HG03558 (cell line): ENCODE results near the gene IRAK2.
"Not testable (repeated sequence)": the region's sequence is repeated elsewhere in the genome, so short reads cannot be mapped to it uniquely, and the experiment has no call there.

Experiments
- ATAC-seq: cut with Tn5 transposase; IDR thresholded peaks from one replicate; pipeline ENCODE4 v1.9.1; 2021; ENCODE audit warnings: moderate number of reproducible peaks; ENCODE audit not compliant: unreplicated experiment; ENCODE audit errors: extremely low read depth

The IRAK2 gene

DNA sequence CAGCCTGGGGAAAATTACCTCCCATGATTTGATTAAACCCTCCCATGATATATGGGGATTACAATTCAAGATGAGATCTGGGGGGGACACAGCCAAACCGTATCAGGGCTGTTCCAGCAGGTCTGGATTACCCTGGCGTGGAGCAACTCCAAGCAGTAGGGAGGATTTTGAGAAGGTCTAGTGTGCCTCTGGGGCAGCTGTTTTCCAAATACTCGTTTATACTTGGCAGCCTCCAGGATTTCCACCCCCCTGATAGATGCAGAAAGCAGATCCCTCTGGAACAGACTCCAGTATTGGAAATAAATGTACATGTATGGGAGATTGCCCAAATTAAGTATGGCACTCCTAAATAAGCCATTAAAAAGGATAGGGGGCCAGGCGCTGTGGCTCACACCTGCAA, 7.7 kb upstream of the IRAK2 start:
- ATAC-seq, result no peak

DNA sequence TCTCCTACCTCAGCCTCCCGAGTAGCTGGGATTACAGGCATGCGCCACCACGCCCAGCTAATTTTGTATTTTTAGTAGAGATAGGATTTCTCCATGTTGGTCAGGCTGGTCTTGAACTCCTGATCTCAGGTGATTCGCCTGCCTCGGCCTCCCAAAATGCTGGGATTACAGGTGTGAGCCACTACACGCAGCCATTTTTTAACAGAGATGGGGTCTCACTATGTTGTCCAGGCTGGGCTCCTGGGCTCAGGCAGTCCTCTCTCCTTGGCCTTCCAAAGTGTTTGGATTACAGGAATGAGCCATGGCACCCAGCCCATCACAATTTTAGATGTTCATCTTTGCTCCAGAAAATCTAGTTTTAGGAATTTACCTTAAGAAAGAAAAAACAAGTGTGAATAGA, 6.2 kb upstream of the IRAK2 start:
- ATAC-seq, result not testable (repeated sequence)

DNA sequence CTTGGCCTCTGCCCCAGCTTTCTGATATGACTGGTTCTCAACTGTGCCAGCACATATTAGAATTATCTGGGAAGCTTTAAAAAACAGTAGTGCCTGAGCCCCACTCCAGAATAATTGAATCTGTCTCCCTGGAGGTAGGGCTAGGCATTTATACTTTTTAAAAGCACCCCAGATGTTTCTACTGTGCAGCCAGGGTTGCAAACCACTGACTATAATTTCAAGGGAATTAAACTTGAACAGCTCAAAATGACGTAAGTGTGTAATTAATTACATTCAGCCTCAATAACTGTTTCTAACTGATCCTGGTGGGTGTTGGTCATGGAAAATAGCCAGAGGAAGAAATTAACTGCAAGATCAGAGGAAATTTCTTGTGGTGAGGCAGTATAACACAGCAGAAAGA, 4.4 kb upstream of the IRAK2 start:
- ATAC-seq, result no peak

DNA sequence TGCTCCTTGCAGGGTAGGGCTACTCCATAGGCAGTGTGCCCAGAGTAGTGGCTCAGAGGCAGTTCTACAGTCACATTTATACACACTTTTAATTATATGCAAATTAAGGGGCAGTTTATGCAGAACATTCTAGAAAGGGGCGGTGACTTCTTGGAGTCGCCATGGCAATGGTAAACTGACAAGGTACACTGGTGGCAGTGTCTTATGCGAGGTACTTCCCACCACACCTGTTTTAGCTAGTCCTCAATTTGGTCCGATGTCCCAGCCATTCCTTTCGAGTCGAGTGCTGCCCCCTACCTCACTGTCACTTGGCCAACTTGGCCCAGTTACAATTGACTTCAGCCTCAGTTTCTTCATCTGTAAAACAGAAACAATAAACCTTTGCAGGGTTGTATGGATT, 3.8 kb upstream of the IRAK2 start:
- ATAC-seq, result no peak

DNA sequence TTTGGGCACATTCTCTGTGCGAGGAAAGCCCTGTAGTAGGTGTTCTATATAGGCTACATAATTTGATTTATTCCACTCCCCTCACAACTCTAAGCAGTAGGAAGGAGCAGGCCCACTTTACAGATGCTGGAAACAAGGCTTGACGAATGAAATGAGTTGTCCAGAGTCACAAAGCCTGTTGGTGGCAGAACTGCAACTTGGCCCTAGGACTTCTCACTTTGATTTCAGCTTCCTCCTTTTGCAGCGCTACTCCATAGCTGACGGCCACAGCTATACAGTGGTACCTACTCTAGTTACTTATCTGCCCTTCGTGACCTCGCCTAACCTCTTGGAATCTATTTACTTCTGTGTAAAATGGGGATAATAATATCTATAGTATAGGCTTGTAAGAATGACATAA, 2.5 kb upstream of the IRAK2 start:
- ATAC-seq, result no peak

DNA sequence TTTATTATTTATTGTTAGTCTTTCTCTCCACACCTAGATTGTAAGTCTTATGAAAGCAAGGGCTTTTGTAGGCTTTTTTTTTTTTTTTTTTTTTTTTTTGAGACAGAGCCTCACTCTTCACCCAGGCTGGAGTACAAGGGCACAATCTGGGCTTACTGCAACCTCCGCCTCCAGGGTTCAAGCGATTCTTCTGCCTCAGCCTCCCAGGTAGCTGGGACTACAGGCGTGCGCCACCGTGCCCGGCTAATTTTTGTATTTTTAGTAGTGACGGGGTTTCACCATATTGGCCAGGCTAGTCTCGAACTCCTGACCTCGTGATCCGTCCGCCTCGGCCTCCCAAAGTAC, 546 bp upstream of the IRAK2 start:
- ATAC-seq, result not testable (repeated sequence)

DNA sequence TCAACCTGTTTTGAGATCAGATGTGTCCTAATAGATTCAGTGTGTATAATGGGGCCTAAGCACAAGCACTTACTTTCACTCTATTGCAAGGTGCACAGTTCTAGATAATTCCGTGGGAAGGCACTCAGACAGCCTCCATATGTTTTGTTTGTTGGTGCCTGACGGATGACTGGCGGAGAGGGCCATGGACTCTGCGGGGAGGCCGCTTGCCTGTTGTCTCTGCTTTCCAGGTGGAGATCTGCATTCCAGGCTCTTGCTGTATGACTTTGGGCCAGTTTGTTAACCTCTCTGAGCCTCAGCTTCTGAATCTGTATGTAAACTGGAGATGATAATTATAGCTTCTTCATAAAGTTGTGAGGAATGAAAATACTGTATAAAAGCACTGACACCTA, 1.5 kb downstream of the IRAK2 start:
- no peak for ATAC-seq

DNA sequence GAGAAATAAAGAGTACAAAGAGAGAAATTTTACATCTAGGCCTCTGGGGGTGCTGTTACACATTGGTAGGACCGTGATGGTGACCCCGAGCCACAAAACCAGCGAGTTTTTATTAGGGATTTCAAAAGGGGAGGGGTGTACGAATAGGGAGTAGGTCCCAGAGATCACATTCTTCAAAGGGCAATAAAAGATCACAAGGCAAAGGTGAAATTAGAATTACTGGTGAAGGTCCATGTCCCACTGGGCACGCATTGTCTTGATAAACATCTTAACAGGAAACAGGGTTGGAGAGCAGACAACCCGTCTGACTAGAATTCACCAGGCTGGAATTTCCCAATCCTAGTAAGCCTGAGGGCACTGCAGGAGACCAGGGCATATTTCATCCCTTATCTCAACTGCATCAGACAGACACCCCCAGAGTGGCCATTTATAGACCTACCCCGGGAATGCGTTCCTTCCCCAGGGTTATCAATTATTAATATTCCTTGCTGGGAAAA, 4.3 kb downstream of the IRAK2 start:
- no peak for ATAC-seq

DNA sequence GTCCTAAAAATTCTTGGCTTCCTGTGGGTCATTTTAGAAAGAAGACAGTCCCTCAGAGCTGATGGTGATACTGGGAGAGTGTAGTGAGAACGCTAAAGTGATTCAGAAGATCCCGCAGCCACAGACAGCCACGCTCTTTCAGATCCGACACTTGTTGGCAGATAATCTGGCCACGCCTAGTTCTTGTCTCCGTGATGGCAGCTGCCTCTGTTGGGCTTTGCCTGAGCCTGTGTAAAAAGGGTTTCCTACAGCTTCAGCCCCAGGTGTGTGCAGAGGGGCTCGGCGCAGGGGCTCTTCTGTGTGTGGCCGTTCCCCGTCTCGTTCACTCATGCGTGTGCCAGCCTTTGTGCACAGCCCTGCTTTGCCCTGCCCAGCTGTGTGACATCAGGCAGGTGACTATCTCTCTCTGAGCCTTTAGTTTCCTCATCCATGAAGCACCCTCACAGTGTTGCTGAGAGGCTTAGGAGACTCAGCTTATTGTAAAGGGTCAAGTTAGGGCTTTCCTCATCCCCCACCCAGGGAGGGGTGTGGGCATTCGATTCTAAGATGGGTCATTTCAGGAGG, 6.3 kb downstream of the IRAK2 start:
- ATAC-seq, result no peak

DNA sequence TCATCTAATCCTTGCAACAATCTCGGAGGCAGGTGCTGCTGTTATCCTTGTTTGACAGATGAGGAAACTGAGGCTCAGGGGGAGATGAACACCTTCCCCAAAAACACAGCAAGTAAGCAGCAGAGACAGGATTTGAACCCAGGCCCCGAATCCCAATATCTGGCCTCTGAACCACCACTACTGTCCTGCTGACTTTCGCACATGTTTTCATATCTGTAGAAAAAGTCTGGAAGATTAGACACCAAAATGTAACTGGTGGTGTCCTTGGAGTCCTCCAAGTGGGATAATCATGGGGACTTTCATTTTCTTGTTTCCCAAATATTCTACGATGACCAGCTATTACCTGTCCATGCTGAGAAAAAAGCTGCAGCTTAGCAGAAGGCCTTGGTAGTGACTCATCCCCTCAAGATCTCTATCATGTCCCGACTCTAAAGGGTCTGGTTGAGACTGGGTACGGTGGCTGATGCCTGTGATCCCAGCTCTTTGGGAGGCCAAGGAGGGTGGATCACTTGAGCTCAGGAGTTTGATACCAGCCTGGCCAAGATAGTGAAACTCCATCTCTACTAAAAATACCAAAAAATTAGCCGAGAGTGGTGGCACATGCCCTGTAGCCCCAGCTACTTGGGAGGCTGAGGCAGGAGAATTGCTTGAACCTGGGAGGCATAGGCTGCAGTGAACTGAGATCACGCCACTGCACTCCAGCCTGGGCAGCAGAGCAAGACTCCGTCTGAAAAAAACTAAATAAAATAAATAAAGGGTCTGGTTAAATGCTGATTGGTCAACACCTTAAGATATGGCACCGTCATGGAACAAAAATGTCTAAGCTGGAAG, 8.6 kb downstream of the IRAK2 start:
- ATAC-seq, result no peak

DNA sequence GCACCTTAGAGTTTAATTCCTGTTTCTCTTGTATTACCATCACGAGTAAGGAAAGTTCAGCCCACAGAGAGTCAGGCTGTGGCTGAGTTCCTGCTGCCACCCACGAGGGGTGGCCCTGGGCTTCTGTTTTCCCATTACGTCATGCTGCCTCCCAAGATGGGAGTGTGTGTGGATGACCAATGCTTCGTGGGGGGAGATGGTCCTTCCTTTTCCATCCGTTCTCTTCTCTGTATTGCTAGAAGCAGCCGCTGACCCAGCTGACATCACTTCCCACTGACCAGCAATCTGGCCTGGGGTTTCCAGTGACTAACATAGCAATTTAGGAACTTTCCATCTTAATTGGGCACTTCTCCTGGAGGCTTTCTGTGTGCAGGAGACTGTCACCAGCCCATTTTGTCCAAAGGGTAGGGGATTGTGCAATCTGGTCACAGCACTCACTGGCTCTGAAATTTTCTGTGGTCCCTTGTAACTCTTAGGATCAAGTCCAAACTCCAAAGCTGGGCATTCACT, 9.3 kb downstream of the IRAK2 start:
- ATAC-seq, result no peak

DNA sequence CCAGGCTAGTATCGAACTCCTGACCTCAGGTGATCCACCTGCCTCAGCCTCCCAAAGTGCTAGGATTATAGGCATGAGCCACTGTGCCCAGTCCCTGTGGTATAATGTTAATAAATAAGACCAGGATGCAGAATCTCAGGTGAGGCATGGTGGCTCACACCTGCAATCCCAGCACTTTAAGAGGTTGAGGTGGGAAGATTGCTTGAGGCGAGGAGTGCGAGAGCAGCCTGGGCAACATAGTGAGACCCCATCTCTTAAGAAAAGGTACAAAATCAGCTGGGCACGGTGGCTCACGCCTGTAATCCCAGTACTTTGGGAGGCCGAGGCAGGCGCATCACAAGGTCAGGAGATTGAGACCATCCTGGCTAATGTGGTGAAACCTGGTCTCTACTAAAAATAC, 10.6 kb downstream of the IRAK2 start:
- ATAC-seq, result not testable (repeated sequence)

DNA sequence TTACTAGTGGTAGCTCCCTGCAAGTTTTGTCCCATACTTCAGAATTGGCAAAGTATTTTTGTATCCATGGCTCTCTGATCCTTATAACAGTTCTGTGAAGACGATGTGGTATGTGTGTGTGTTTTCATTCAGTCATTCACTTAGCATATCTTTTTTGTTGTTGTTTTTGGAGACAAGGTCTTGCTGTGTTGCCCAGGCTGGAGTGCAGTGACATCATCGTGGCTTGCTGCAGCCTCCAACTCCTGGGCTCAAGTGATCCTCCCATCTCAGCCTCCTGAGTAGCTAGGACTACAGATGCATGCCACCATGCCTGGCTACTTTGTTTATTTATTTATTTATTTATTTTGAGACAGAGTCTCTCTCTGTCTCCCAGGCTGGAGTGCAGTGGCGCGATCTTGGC, 11.4 kb downstream of the IRAK2 start:
- not testable (repeated sequence) for ATAC-seq

DNA sequence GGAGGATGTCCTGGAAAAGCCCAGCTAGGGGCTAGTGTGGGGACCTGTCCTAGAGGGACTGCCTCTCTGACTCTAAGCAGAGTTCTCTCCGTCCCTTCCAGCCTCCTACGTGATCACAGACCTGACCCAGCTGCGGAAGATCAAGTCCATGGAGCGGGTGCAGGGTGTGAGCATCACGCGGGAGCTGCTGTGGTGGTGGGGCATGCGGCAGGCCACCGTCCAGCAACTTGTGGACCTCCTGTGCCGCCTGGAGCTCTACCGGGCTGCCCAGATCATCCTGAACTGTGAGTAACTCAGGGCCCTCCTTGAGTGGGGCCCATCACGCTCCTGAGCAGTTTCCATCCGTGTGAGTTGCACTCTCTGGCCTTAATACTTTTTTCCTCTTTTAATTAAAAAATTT, 13.0 kb downstream of the IRAK2 start:
- no peak for ATAC-seq

DNA sequence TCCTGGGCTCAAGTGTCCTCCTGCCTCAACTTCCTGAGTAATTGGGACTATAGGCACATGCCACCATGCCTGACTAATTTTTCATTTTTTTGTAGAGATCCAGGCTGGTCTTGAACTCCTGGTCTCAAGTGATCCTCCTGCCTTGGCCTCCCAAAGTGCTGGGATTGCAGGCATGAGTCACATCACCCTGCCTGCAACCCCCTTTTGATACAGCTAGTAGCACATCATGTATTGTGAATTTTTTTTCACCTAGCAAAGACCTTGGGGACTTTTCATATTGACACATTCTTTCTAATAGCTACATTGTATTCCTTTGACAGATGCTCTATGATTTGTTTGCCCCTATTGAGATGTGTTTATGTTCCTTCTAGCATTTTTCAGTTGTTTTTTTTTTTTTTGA, 14.2 kb downstream of the IRAK2 start:
- ATAC-seq, result no peak

DNA sequence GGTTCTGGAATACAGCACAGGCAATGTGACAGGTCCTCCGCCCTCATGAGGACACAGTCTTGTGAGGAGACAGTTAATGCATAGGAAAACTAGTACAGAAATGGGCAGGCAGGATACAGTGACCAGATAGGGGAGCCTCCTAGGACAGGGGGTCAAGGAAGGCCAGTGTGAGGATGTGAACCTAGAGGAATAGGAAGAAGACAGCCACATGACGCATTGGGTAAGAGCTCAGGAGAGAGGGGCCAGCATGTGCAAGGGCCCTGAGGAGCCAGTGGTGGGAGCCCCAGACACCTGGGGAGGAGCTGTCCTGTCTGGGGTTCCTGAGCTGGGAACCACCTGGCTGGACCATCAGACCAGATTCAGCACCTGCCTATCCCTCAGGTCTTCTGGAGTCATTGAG, 15.6 kb downstream of the IRAK2 start:
- ATAC-seq, result no peak

DNA sequence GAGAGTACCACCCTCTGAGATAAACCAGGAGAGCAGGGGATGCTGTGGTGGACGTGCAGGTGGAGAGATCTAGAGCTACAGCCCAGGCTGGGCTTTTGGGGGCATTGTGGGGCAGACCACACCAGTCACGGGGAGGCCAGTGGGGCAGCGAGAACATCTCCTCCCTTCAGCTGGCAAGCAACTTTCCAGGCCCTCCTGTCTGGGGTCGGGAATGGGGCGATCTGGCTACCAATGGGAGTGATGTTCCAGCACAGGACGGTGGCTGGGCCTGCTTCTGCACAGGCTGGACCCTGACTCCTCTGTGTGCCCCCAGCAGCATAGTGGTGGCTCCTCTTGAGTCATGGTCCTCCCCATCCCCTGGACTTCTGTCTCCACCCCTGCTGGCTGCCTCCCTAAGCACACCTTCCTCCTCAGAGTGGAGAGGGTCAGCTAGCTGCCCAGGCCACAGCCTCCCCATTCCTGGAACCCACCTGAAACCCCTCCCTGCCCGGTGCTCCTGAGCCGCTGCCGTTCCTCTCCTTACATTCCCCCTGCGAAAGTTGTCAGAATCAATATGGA, 16.1 kb downstream of the IRAK2 start:
- no peak for ATAC-seq

DNA sequence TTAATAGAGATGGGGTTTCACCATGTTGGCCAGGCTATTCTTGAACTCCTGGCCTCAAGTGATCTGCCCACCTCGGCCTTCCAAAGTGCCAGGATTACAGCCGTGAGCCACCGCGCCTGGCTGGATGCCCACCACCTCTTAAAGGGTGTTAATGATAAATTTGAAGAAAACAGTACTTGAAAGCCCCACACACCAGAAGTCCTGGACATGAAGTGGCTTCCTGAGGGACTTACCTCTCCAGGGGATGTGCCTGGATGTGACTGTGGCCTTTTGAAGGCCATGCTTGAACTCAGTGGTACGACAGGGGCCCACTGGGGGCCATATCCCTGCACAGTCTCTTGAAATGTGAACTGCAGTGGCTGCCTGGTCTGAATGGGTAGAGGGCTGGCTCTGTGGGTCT, 18.2 kb downstream of the IRAK2 start:
- ATAC-seq, result no peak

DNA sequence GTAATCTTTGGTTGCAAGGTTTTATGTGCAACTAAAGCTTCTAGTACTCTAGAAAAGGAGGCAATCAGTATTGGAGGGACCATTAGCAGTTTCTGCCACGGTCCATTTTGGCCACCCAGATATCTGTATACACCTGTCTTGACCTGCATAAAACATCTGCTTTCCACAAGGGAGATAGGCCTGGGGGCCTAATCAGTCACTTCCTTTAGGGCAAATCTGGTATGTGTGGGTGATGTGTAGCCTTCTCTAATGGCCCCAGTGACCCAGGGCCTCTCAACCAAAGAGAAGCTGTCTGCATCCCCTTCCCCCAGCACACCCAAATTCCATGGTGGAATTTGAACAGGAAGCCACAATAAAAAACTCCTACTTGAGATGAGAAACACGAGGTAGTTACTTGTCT, 19.5 kb downstream of the IRAK2 start:
- no peak for ATAC-seq

DNA sequence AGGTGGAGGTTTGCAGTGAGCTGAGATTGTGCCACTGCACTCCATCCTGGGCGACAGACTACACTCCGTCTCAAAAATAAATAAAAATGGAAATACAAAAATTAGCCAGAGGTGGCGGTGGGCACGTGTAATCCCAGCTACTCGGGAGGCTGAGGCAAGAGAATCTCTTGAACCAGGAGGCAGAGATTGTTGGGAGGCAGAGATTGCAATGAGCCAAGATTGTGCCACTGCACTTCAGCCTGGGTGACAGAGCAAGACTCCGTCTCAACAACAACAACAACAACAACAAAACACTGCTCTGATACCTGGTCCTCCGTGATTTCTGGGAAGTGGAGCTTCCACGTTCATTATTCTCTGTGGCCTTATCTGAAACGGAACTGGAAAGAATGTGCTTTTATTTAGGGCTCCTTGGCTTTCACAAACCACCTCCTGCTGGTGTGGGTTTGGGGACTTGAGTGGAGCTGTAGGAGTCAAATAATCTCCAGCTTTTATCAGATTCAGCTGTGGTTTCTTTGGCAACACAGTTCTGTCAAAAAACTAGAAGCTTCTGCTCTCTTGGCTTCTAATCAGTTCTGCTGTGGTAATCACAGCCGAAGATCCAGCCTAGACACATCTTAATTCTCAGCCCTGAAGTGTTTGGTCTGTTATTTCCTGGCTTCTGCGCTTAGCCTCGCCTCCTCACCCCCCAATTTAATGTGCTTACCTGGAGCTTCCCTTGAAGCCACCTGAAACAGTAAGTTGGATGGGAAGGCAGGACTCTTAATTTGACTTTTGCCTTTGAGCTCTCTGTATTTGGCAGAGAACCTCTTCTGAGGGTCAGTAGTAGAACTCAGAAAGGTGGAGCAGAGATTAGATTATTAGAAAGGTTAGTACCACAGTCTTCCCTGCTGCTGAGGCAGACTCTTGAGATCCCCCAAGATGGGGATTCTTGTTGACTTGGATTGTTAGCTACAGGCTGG, 21.4 kb downstream of the IRAK2 start:
- no peak for ATAC-seq
